Suppressor macrophage treated with lipopolysaccharide for 4 hours (primary cell): ENCODE data around the gene CD109.
"Not testable (repeated sequence)": the region's sequence is repeated elsewhere in the genome, so short reads cannot be mapped to it uniquely, and the experiment has no call there.

Experiments
- DNase-seq: peaks from one replicate; pipeline ENCODE4 v3.0.0-alpha.2; 2020

Gene CD109

GRCh38 chr6:73695619-73696421 lies at the start of gene CD109:
Gene CD109 (plus strand): TSS chr6:73696203. CDS start chr6:73696216, 13 bp downstream.
- peak; percentile 81 for DNase-seq

GRCh38 chr6:73648166-73648565 lies 47.8 kb upstream of the CD109 start:
- no peak for DNase-seq

GRCh38 chr6:73649783-73650182 lies 46.2 kb upstream of the CD109 start:
- no peak for DNase-seq

GRCh38 chr6:73652637-73653570 lies 43.1 kb upstream of the CD109 start:
- DNase-seq = peak; percentile 75

GRCh38 chr6:73653571-73654424 lies 42.2 kb upstream of the CD109 start, which contains the start of gene SLC17A5:
Gene SLC17A5 (minus strand): TSS chr6:73653992. CDS start chr6:73653886, 106 bp downstream.
- DNase-seq = peak; percentile 97

GRCh38 chr6:73655341-73655917 lies 40.6 kb upstream of the CD109 start:
- no peak for DNase-seq

- no peak for DNase-seq
Observed at GRCh38 chr6:73656531-73657145, 39.4 kb upstream of the CD109 start.

GRCh38 chr6:73657201-73657600 lies 38.8 kb upstream of the CD109 start:
- DNase-seq = no peak

GRCh38 chr6:73664701-73665100 lies 31.3 kb upstream of the CD109 start:
- peak; percentile 27 for DNase-seq

- no peak for DNase-seq
Observed at GRCh38 chr6:73665686-73666319, 30.2 kb upstream of the CD109 start.

GRCh38 chr6:73666393-73666792 lies 29.6 kb upstream of the CD109 start:
- no peak for DNase-seq

- DNase-seq = no peak
Observed at GRCh38 chr6:73667798-73668197, 28.2 kb upstream of the CD109 start.

GRCh38 chr6:73669005-73669404 lies 27.0 kb upstream of the CD109 start:
- no peak for DNase-seq

- peak; percentile 49 for DNase-seq
Observed at GRCh38 chr6:73671911-73672685, 23.9 kb upstream of the CD109 start.

- peak; percentile 91 for DNase-seq
Observed at GRCh38 chr6:73675466-73676098, 20.4 kb upstream of the CD109 start.

- no peak for DNase-seq
Observed at GRCh38 chr6:73679009-73679408, 17.0 kb upstream of the CD109 start.

- DNase-seq = not testable (repeated sequence)
Observed at GRCh38 chr6:73679846-73680245, 16.2 kb upstream of the CD109 start.

- DNase-seq = no peak
Observed at GRCh38 chr6:73680289-73680918, 15.6 kb upstream of the CD109 start.

- DNase-seq = not testable (repeated sequence)
Observed at GRCh38 chr6:73683574-73683973, 12.4 kb upstream of the CD109 start.
